HepG2 (cell line): ENCODE measurements around the gene MCM6. TPM values are rescaled to one million over a fixed set of nuclear protein-coding genes. Genes with fewer than 3 reads are reported as not detected.

Experiments
- ARHGAP35 ChIP-seq: sonication (generic); formaldehyde crosslinking; IDR thresholded peaks from 2 replicates; pipeline ENCODE4 v1.9.0; 2022; ENCODE audit warnings: mild to moderate bottlenecking, inconsistent platforms, moderate library complexity, missing genetic modification reagents, borderline replicate concordance
- CBX5 ChIP-seq: sonication (generic); formaldehyde crosslinking; IDR thresholded peaks from 2 replicates; pipeline ENCODE4 v1.4.0; 2020; ENCODE audit warnings: missing genetic modification reagents, borderline replicate concordance
- CSRNP1 ChIP-seq: sonication (generic); formaldehyde crosslinking; IDR thresholded peaks from 2 replicates; pipeline ENCODE4 v1.8.1; 2023; ENCODE audit warnings: mild to moderate bottlenecking, missing genetic modification reagents
- FOXA3 ChIP-seq: IDR thresholded peaks from 2 replicates; pipeline ENCODE4 v1.6.1; 2016; ENCODE audit warnings: missing genetic modification reagents, missing compliant biosample characterization
- FOXC1 ChIP-seq: sonication (generic); formaldehyde crosslinking; IDR thresholded peaks from 2 replicates; pipeline ENCODE4 v1.8.0; 2022; ENCODE audit warnings: mild to moderate bottlenecking, missing genetic modification reagents, borderline replicate concordance
- HDAC1 ChIP-seq: sonication (generic); formaldehyde crosslinking; IDR thresholded peaks from 2 replicates; pipeline ENCODE4 v1.5.1; 2020; ENCODE audit warnings: mild to moderate bottlenecking, missing genetic modification reagents
- MXI1 ChIP-seq: IDR thresholded peaks from 3 replicates; pipeline ENCODE4 v1.6.1; 2012; ENCODE audit warnings: low read depth, low read length, inconsistent platforms, borderline replicate concordance
- PITX1 ChIP-seq: sonication (generic); formaldehyde crosslinking; IDR thresholded peaks from 2 replicates; pipeline ENCODE4 v1.5.1; 2020; ENCODE audit warnings: mild to moderate bottlenecking, missing genetic modification reagents
- SMYD3 ChIP-seq: sonication (generic); formaldehyde crosslinking; IDR thresholded peaks from 2 replicates; pipeline ENCODE4 v1.8.1; 2023; ENCODE audit warnings: mild to moderate bottlenecking, missing genetic modification reagents
- SOX6 ChIP-seq, 2 experiments: fragments of 450-650 bp in 1 of 2; sonication (generic) in 1 of 2; formaldehyde crosslinking in 1 of 2; IDR thresholded peaks; 2 replicates each; pipeline versions ENCODE4 v1.4.0 to v1.6.1; 2017 to 2020; ENCODE audit warnings: antibody characterized with exemption in 1 of 2, mild to moderate bottlenecking in 1 of 2, missing genetic modification reagents in 1 of 2
- SYNCRIP ChIP-seq: fragments of 200-400 bp; formaldehyde crosslinking; IDR thresholded peaks from 2 replicates; pipeline ENCODE4 v1.6.1; 2018; ENCODE audit warnings: mild to moderate bottlenecking, low read depth, low read length; ENCODE audit not compliant: insufficient read depth
- ZFP1 ChIP-seq: IDR thresholded peaks from 2 replicates; pipeline ENCODE4 v1.6.1; 2016
- ZFP41 ChIP-seq: sonication (generic); formaldehyde crosslinking; IDR thresholded peaks from 2 replicates; pipeline ENCODE4 v1.4.0; 2020; ENCODE audit warnings: mild to moderate bottlenecking, missing genetic modification reagents, borderline replicate concordance
- ZNF251 ChIP-seq: sonication (generic); formaldehyde crosslinking; IDR thresholded peaks from 2 replicates; pipeline ENCODE4 v1.9.0; 2021; ENCODE audit warnings: mild to moderate bottlenecking, missing genetic modification reagents
- ZNF615 ChIP-seq: sonication (generic); formaldehyde crosslinking; IDR thresholded peaks from 2 replicates; pipeline ENCODE4 v1.5.0; 2020; ENCODE audit warnings: mild to moderate bottlenecking, missing genetic modification reagents, borderline replicate concordance
- ZNF678 ChIP-seq: sonication (generic); formaldehyde crosslinking; IDR thresholded peaks from 2 replicates; pipeline ENCODE4 v1.4.0; 2020; ENCODE audit warnings: mild to moderate bottlenecking, missing genetic modification reagents
- ZNF687 ChIP-seq: sonication (generic); formaldehyde crosslinking; IDR thresholded peaks from 2 replicates; pipeline ENCODE4 v1.5.1; 2020; ENCODE audit warnings: mild to moderate bottlenecking, missing genetic modification reagents, moderate library complexity
- ZNF709 ChIP-seq: sonication (generic); formaldehyde crosslinking; IDR thresholded peaks from 2 replicates; pipeline ENCODE4 v1.5.0; 2020; ENCODE audit warnings: mild to moderate bottlenecking, missing genetic modification reagents
- polyA plus RNA-seq, 8 experiments: library from polyadenylated mRNA; depleted of rRNA in 3 of 8; stranded (reverse) in 7 of 8; unstranded in 1 of 8; fragments of >200 nt; fragmentation: Illumina TruSeq in 4 of 8; extraction: Trizol in 4 of 8; gene quantifications; 2 replicates each; pipeline versions ENCODE4 v1.2.1 to v1.2.3, GENCODE V29; 2011 to 2016; ENCODE audit warnings: low read depth in 4 of 8, missing spikeins in 1 of 8, mixed read lengths in 1 of 8; ENCODE audit not compliant: insufficient read depth in 1 of 8
- total RNA-seq, 5 experiments: library from RNA; depleted of rRNA; stranded (reverse); fragments of >200 nt; fragmentation: Illumina TruSeq; extraction: Trizol; gene quantifications; 2 replicates each; pipeline ENCODE4 v1.2.3, GENCODE V29; 2016; ENCODE audit warnings: low read depth in 1 of 5
- TF ChIP-seq, protein P1 (sequence below): sonication (generic); formaldehyde crosslinking; IDR thresholded peaks from 2 replicates; pipeline ENCODE4 v1.4.0; 2020; ENCODE audit warnings: mild to moderate bottlenecking, missing genetic modification reagents
- TF ChIP-seq, protein P2 (sequence below): sonication (generic); formaldehyde crosslinking; IDR thresholded peaks from 2 replicates; pipeline ENCODE4 v1.4.0; 2020; ENCODE audit warnings: mild to moderate bottlenecking, missing genetic modification reagents, borderline replicate concordance
- TF ChIP-seq, protein P3 (sequence below): sonication (generic); formaldehyde crosslinking; IDR thresholded peaks from 2 replicates; pipeline ENCODE4 v1.5.1; 2020; ENCODE audit warnings: missing genetic modification reagents, mild to moderate bottlenecking, borderline replicate concordance

Gene MCM6
- total and polyA plus RNA-seq, 2 of the 13 experiments (the other 11 are each of a cell fraction or from before 2014, with no cell fraction given): 9.7 to 18.7 TPM

DNA sequence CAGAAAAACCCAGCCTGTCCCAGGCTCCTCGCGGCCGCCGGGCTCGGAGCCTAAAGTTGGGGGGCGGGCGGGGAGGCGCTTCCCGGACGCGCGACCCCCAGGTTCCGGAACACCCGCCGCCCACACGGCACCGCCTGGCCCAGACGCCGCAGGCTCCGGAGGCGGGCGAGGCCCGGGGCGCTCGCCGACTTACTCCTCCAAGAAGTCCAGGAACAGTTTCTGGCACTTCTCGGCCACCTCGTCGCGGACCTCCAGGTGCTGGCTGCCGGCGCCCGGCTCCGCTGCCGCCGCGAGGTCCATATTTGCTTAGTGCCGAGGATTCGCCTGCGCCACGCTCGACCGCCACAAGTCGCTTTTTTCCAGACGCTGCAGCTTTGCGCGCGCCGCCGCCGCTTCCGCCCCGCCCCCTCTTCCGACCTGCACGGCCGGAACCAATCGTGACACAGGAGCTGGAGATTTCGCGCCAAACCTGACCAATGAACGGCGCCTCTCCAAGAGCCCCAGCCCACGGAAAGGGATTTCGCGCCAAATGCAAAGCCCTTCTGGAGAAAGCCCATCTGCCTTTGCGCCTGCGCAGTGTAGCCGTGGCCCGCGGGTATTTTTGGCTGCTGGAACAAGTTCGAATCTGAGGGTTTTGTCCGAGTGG lies at the start of gene MCM6 (continued):
- peak; percentile 97 for TF ChIP-seq CSRNP1 (CRISPR knock-in tag)
- TF ChIP-seq, protein P1, sequence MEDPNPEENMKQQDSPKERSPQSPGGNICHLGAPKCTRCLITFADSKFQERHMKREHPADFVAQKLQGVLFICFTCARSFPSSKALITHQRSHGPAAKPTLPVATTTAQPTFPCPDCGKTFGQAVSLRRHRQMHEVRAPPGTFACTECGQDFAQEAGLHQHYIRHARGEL (CRISPR knock-in tag): 0 out of 2 replicates have a peak, but pooled peaks have one; percentile 16
- TF ChIP-seq ZNF251 (CRISPR knock-in tag): no peak
- no peak; the same call in 1 of the 2 replicates for TF ChIP-seq ARHGAP35 (CRISPR knock-in tag)
- no peak for TF ChIP-seq CBX5 (CRISPR knock-in tag)
- peak; percentile 70; the same call in 1 of the 2 replicates for TF ChIP-seq FOXC1
- peak; percentile 93 for TF ChIP-seq ZNF687 (CRISPR knock-in tag)
- 0 out of 2 replicates have a peak, but pooled peaks have one; percentile 28 for TF ChIP-seq HDAC1 (CRISPR knock-in tag)
- TF ChIP-seq ZFP41: no peak; the same call in 1 of the 2 replicates
- peak; percentile 52; the same call in 1 of the 2 replicates for TF ChIP-seq ZNF709 (CRISPR knock-in tag)
- no peak for TF ChIP-seq MXI1
- no peak for TF ChIP-seq PITX1 (CRISPR knock-in tag)
- no peak for TF ChIP-seq ZNF678
- TF ChIP-seq ZNF615: no peak
- no peak for TF ChIP-seq SYNCRIP
- TF ChIP-seq, protein P2, sequence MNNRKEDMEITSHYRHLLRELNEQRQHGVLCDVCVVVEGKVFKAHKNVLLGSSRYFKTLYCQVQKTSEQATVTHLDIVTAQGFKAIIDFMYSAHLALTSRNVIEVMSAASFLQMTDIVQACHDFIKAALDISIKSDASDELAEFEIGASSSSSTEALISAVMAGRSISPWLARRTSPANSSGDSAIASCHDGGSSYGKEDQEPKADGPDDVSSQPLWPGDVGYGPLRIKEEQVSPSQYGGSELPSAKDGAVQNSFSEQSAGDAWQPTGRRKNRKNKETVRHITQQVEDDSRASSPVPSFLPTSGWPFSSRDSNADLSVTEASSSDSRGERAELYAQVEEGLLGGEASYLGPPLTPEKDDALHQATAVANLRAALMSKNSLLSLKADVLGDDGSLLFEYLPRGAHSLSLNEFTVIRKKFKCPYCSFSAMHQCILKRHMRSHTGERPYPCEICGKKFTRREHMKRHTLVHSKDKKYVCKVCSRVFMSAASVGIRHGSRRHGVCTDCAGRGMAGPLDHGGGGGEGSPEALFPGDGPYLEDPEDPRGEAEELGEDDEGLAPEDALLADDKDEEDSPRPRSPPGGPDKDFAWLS (CRISPR knock-in tag): no peak
- TF ChIP-seq, protein P3, sequence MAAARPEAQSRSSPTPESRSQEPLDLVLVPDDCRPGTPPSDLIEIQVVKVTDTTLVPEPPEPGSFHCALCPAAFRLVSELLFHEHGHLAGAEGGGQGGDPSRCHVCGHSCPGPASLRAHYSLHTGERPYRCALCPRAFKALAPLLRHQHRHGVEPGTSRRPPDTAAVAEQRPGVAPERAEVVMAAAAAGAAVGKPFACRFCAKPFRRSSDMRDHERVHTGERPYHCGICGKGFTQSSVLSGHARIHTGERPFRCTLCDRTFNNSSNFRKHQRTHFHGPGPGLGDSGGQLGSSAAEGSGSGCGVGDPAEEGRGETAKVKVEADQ (CRISPR knock-in tag): no peak
- peak; percentile 89 for TF ChIP-seq SMYD3
- no peak for TF ChIP-seq FOXA3 (CRISPR knock-in tag)
- no peak for TF ChIP-seq ZFP1 (CRISPR knock-in tag)
- no peak for TF ChIP-seq SOX6 (IDR thresholded peaks at IDR 0.05)
- TF ChIP-seq SOX6 (CRISPR knock-in tag; IDR thresholded peaks at IDR 0.05): no peak
